ENCODE results near the gene FAM81A. TPM values are rescaled to one million over a fixed set of nuclear protein-coding genes. Genes with fewer than 3 reads are reported as not detected.

The FAM81A gene
- total RNA-seq, 1 experiment from 2014 or later, result 2.0 TPM

GRCh38 chr15:59420108-59420507, 17.9 kb upstream of the FAM81A start:
- no peak for DNase-seq (ENCODE audit: low spot score)
- no peak overlapping the region for H3K4me3 Mint-ChIP-seq
- no peak overlapping the region for H3K27ac Mint-ChIP-seq
- ATAC-seq, result no peak
- no peaks in the 10 kb centered on the region for H3K36me3 Mint-ChIP-seq
- CTCF ChIA-PET, result interaction anchor here (1.0 to 2.6 kb wide), 6 partner anchors 9 to 282 kb away, joined by 3 to 26 read pairs (median 6); no protein-coding TSS in a partner anchor
- H3K4me1 Mint-ChIP-seq, result peaks cover 19% of the 10 kb centered on the region
- TF ChIP-seq NFE2L1 (CRISPR knock-in tag; IDR thresholded peaks at IDR 0.05) (no peak), RELA (CRISPR knock-in tag; IDR thresholded peaks at IDR 0.05; ENCODE audit: borderline replicate concordance) (no peak), ARID4B (CRISPR knock-in tag; IDR thresholded peaks at IDR 0.05; ENCODE audit: borderline replicate concordance) (no peak), NR1H2 (CRISPR knock-in tag; IDR thresholded peaks at IDR 0.05) (no peak), TCF7 (CRISPR knock-in tag; IDR thresholded peaks at IDR 0.05; ENCODE audit: low read depth) (no peak)
- H3K9me3 Mint-ChIP-seq, result no peaks in the 10 kb centered on the region
- POLR2A ChIA-PET, result no interaction called here
- peaks cover 26% of the 10 kb centered on the region for H3K27me3 Mint-ChIP-seq (ENCODE audit: low read depth)

- DNase-seq (ENCODE audit: low spot score) (peak; percentile 36), ATAC-seq (peak; percentile 97)
- ChIA-PET POLR2A (no interaction called here), CTCF (interaction anchor here (0.6 to 2.6 kb wide), 32 partner anchors 9 to 1664 kb away, joined by 3 to 26 read pairs (median 4); partner anchors contain the start of genes BNIP2, FAM81A and MYO1E)
- Mint-ChIP-seq H3K9me3 (no peaks in the 10 kb centered on the region), H3K27ac (no peak overlapping the region), H3K27me3 (ENCODE audit: low read depth) (peaks cover 26% of the 10 kb centered on the region), H3K4me1 (peaks cover 19% of the 10 kb centered on the region), H3K4me3 (no peak overlapping the region), H3K36me3 (no peaks in the 10 kb centered on the region)
- TF ChIP-seq ZNF416 (CRISPR knock-in tag; IDR thresholded peaks at IDR 0.05) (no peak), ATF2 (CRISPR knock-in tag; IDR thresholded peaks at IDR 0.05; ENCODE audit: borderline replicate concordance, low read depth) (no peak), TEAD4 (CRISPR knock-in tag; IDR thresholded peaks at IDR 0.05) (peak; percentile 88; the same call in 1 of the 2 replicates), TEAD1 (CRISPR knock-in tag; IDR thresholded peaks at IDR 0.05) (peak; percentile 92; the same call in 1 of the 2 replicates), NR2C2 (CRISPR knock-in tag; IDR thresholded peaks at IDR 0.05) (no peak), E2F1 (CRISPR knock-in tag; IDR thresholded peaks at IDR 0.05) (no peak), CREM (CRISPR knock-in tag; IDR thresholded peaks at IDR 0.05) (no peak), FOXK1 (CRISPR knock-in tag; IDR thresholded peaks at IDR 0.05) (no peak), EMX1 (CRISPR knock-in tag; IDR thresholded peaks at IDR 0.05) (peak; percentile 45; the same call in 1 of the 2 replicates), CBFB (CRISPR knock-in tag; IDR thresholded peaks at IDR 0.05; ENCODE audit: low read depth) (no peak), NR1H2 (CRISPR knock-in tag; IDR thresholded peaks at IDR 0.05) (no peak), GRHL2 (CRISPR knock-in tag; IDR thresholded peaks at IDR 0.05; ENCODE audit: insufficient replicate concordance, severe bottlenecking) (no peak), ATF1 (CRISPR knock-in tag; IDR thresholded peaks at IDR 0.05) (no peak), ZNF532 (CRISPR knock-in tag; IDR thresholded peaks at IDR 0.05; ENCODE audit: borderline replicate concordance) (no peak), TCF7 (CRISPR knock-in tag; IDR thresholded peaks at IDR 0.05; ENCODE audit: low read depth) (no peak), NR3C1 (CRISPR knock-in tag; conservative IDR thresholded peaks at IDR 0.05; ENCODE audit: low read depth) (no peak), JUN (CRISPR knock-in tag; IDR thresholded peaks at IDR 0.05) (no peak)
- TF ChIP-seq, protein P1, sequence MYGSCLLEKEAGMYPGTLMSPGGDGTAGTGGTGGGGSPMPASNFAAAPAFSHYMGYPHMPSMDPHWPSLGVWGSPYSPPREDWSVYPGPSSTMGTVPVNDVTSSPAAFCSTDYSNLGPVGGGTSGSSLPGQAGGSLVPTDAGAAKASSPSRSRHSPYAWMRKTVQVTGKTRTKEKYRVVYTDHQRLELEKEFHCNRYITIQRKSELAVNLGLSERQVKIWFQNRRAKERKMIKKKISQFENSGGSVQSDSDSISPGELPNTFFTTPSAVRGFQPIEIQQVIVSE (CRISPR knock-in tag; IDR thresholded peaks at IDR 0.05; ENCODE audit: borderline replicate concordance), result no peak
Observed at GRCh38 chr15:59420986-59421618, 16.9 kb upstream of the FAM81A start.

All from WTC11 (cell line).